Measurements from ENCODE around the gene CUEDC1.

Gene CUEDC1

DNA sequence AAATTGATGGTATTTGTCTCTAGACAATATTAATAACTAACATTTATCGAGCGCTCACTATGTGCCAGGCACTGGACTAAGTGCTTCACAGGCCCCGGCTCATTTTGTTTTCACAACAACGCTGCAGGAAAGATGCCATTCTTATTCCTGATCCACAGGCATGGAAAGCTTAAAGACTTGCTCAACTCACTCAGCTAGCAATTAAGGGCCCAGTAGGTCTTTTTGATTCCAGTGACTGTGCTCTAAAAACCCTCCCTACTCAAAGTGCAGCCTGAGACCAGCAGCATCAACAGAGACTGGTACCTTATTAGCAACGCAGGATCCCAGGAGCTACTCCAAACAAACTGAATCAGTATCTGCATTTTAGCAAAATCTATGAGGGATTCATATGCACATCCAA is 35.3 kb downstream of the CUEDC1 start:
- no peak for DNase-seq (ENCODE audit: low read depth in 2 of 2, low spot score in 1 of 2)

- DNase-seq (ENCODE audit: low read depth in 2 of 2, low spot score in 1 of 2) = no peak
These were observed 37.0 kb downstream of the CUEDC1 start for GRCh38 chr17:57918017-57918895.

- peak in 1 of 2 donors; percentile 11 for DNase-seq (ENCODE audit: low read depth in 2 of 2, low spot score in 1 of 2)
These were observed 38.0 kb downstream of the CUEDC1 start for GRCh38 chr17:57916925-57917858.

GRCh38 chr17:57915985-57916757 is 39.0 kb downstream of the CUEDC1 start:
- no peak for DNase-seq (ENCODE audit: low read depth in 2 of 2, low spot score in 1 of 2)

DNA sequence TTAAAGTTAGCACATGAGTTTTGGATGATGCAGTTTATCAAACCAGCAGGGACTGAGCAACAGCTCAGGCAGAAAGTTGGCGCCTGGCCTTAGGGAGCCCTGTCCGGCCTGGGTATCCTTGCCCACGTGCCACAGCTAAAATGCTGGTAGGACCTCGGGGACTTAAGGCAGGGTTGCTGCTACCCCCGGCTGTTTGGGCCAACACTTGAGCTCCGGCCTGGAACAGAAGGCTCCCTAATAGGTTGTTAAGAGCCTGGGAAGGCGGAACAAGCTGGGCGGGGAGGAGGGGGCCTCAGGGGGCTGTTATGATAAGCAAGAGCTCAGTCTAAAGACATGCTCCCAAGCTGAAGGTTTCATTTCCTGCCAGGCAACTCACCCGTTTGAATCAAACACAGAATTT is 39.7 kb downstream of the CUEDC1 start:
- DNase-seq (ENCODE audit: low read depth in 2 of 2, low spot score in 1 of 2) = no peak

DNA sequence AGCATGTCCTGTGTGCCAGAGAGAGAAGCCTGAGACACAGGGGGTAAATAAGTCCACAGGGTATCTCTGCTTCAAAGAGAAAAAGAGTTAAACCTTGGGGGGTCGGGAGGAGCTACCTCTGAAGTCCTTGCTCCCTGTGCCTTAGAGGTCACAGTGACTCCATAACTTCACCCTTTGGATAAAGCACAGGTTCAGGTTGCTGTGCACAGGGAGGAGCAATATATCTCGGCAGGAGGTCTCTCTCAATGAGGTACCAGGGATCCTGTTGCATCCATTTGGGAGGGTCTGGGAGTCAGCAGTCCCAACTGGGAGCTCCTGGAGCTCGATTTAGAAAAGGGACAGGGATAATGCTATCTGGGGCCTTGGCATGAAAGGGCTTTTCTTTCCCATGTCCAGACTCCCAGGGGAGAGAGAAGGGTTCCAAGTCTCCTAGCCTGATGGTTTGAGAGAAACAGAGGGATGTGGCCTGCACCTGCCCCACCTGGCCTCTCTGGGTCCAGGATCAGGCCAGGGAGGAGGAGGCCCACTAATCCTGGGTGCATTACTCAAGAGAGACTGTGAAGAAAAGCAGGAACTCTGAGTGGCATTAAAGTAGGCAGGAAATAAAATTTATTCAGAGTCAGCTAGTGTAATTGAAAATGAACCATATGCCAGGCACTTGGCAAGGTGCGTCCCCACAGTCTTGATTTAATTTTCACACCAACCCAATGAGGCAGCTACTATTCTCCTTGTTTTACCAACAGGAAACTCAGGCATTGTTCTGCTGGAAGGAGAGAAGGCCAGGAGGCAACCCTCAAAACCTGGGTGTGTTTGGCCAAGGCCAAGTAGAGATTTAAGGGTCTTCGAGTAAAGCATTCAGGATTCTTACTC is 40.7 kb downstream of the CUEDC1 start:
- DNase-seq (ENCODE audit: low read depth in 2 of 2, low spot score in 1 of 2) = no peak

- DNase-seq (ENCODE audit: low read depth in 2 of 2, low spot score in 1 of 2) = no peak
These were observed 41.5 kb downstream of the CUEDC1 start for GRCh38 chr17:57913575-57914272.

- DNase-seq (ENCODE audit: low read depth in 2 of 2, low spot score in 1 of 2) = no peak
These were observed 43.2 kb downstream of the CUEDC1 start for GRCh38 chr17:57911834-57912673.

DNA sequence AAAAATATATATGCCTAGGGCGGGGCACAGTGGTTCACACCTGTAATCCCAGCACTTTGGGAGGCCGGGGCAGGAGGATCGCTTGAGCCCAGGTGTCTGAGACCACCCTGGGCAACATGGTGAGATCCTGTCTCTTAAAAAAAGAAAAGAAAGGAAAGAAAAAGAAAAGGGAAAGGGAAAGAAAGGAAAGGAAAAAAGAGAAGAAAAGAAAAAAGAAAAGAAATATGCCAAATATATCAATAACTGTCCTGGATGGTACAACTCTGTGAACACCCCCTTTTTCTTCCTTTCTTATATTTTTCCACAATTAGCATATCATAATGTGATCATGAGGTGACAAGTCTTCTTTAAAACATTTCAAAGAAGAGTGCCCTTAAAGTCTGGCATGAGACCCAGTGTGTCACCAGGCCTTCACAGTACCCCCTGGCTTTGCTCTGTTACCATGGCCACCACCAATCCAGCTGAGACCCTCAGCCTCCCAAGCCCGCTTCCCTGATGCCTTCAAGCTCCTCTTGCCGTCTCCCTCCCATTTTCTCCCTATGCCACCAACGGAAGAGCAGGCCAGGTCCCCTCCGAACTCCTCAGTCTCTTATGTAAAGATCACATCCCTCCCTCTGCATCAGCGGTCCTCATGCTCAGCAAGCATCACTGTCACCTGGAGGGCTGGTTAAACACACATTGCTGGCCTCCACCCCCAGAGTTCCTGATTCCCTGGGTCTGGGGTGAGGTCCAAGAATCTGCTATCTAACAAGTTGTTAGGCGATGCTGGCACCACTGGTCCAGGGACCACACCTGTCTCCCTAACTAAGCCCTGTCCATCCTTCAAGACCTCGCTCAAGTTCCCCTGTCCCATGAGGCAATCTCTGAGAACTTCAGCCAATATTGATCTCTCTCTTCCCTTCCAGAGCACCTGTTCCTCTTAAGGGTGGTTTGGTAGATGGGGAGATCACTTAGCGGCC is 44.5 kb downstream of the CUEDC1 start:
- no peak for DNase-seq (ENCODE audit: low read depth in 2 of 2, low spot score in 1 of 2)

DNA sequence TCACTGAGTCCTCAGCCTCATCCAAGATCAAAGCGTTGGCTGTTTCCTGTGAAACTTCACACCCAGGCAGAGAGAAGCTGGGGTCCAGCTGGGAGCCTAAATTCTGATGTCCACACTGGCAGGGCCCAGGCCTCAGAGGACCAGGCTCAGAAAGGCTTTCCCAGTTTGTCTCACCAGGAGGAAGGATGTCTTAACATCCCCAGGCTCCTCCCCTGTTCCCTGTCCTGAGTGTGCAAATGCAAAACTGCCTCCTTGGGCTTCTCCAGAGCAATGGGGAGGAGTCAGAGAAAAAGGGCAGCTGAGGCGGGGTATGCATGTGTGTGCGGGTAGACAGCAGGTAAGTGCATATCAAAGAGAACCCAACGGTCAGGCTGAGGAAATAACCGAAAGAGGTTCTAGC is 45.7 kb downstream of the CUEDC1 start:
- DNase-seq (ENCODE audit: low read depth in 2 of 2, low spot score in 1 of 2) = no peak

DNA sequence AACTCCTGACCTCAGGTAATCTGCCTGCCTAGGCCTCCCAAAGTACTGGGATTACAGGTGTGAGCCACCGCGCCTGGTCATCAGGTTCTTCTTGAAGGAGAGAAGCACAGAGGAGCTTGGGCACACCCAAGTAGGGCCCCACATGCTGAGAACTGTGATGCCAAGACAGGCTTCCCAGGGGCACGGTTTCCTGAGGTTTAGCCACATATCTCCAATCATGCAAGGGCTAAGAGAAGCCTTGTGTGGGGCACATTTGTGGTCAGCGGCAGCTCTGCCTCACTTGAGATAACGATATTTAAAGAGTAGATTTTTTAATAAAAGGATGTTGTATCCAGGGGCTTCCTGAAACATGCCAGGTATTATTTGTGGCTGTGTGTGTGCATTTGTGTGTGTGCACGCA is 46.9 kb downstream of the CUEDC1 start:
- DNase-seq (ENCODE audit: low read depth in 2 of 2, low spot score in 1 of 2) = no peak

DNA sequence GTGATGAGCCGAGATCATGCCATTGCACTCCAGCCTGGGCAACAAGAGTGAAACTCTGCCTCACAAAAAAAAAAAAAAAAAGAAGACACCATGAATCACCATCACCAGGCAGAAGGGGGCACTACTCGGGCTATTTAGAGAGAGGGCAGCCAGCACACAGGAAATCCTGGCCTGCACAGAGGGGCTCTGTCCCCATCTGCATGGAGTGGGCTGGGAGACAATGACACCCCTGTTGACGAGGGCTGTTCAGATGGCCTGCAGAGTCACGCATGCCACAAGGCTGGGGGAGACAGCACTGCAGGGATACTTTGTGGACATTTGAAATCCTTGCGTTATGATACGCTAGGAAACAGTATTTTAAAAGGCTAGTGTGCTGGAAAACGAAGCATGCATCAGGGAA is 48.3 kb downstream of the CUEDC1 start:
- no peak for DNase-seq (ENCODE audit: low read depth in 2 of 2, low spot score in 1 of 2)

- DNase-seq (ENCODE audit: low read depth in 2 of 2, low spot score in 1 of 2) = no peak
These were observed 49.2 kb downstream of the CUEDC1 start for GRCh38 chr17:57905875-57906455.

GRCh38 chr17:57903961-57904360 is 51.3 kb downstream of the CUEDC1 start:
- DNase-seq (ENCODE audit: low read depth in 2 of 2, low spot score in 1 of 2) = no peak

- no peak for DNase-seq (ENCODE audit: low read depth in 2 of 2, low spot score in 1 of 2)
These were observed 52.1 kb downstream of the CUEDC1 start for GRCh38 chr17:57902800-57903759.

DNA sequence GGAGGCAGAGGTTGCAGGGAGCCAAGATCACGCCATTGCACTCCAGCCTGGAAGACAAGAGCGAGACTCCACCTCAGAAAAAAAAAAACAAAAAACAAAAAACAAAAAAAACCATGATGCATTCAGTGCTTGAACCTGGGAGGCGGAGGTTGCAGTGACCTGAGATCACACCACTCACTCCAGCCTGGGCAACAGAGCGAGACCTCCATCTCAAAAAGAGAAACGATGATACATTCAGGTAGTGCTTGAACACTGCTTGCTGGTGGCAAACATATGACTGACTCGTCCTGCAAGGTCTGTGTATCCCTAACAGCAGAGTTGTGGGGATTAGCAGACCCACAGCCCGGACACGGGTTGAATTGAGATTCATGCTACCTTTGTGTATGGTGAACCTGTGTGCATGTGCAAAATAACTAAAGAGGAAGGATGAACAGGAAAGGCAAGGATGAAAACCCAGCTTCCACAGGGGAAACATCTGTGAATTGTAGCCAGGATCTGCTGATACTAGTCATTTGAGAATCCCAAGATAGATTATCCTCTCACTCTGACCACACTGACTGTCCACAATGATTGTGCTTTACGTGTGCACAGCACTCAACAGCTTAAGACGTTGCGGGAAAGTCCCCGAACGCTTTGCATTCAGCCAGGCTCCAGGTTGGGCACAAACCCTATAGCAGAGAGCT is 53.0 kb downstream of the CUEDC1 start:
- DNase-seq (ENCODE audit: low read depth in 2 of 2, low spot score in 1 of 2) = no peak
